Subcutaneous adipose tissue (tissue), 4 donors: ENCODE measurements around the gene DIPK1A. TPM values are rescaled to one million over a fixed set of nuclear protein-coding genes. Genes with fewer than 3 reads are reported as not detected.

Source experiments
- total RNA-seq, 4 donors: library from RNA; depleted of rRNA; stranded (reverse); fragments of >200 nt; gene quantifications; one replicate each; pipeline ENCODE4 v1.1.0, GENCODE V29; 2016
- TF ChIP-seq, protein P1 (sequence below): fragments of 450-650 bp; IDR thresholded peaks from one replicate; pipeline ENCODE4 v1.5.1; 2016; ENCODE audit warnings: low read depth, mild to moderate bottlenecking, control low read depth, antibody characterized with exemption, moderate library complexity

Gene DIPK1A
- total RNA-seq, 4 donors from 2014 or later: 11.9 to 24.6 (median 18.3) TPM

DNA sequence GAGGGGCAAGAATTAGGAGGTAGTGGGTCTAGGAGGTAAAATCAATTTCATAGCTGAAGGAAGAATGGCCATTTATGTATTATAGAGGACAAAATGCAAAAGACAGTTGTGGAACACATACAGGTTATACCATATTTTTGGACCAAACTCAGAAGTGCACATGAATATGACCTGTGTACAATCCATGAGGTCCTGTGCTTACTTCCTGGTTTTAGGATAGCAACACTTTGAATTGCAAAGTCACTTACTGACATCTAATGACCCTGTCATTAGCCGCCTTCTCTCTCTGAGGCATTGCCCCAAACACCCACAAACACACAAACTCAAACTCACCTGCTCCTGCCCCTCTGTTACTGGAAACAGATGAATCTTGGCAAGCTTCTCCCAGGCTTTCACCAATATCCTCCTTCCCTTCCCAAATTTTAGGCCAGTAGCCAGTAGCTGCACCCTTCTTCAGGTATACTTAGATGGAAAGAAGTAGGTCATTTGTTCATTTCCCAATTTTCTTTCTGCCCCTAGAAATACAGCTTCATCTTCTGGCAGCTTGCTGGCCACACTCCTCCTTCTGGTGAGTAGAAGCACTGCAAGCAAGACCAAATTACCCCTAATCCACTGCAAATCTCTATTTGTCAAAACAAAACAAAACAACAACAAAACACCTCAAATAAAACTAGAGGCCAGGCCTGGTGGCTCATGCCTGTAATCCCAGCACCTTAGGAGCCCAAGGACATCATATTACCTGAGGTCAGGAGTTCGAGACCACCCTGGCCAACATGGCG lies 143.1 kb downstream of the DIPK1A start:
- TF ChIP-seq, protein P1, sequence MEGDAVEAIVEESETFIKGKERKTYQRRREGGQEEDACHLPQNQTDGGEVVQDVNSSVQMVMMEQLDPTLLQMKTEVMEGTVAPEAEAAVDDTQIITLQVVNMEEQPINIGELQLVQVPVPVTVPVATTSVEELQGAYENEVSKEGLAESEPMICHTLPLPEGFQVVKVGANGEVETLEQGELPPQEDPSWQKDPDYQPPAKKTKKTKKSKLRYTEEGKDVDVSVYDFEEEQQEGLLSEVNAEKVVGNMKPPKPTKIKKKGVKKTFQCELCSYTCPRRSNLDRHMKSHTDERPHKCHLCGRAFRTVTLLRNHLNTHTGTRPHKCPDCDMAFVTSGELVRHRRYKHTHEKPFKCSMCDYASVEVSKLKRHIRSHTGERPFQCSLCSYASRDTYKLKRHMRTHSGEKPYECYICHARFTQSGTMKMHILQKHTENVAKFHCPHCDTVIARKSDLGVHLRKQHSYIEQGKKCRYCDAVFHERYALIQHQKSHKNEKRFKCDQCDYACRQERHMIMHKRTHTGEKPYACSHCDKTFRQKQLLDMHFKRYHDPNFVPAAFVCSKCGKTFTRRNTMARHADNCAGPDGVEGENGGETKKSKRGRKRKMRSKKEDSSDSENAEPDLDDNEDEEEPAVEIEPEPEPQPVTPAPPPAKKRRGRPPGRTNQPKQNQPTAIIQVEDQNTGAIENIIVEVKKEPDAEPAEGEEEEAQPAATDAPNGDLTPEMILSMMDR: no peak

- TF ChIP-seq, protein P1: no peak
Observed at GRCh38 chr1:92817137-92817697, 144.0 kb downstream of the DIPK1A start.

DNA sequence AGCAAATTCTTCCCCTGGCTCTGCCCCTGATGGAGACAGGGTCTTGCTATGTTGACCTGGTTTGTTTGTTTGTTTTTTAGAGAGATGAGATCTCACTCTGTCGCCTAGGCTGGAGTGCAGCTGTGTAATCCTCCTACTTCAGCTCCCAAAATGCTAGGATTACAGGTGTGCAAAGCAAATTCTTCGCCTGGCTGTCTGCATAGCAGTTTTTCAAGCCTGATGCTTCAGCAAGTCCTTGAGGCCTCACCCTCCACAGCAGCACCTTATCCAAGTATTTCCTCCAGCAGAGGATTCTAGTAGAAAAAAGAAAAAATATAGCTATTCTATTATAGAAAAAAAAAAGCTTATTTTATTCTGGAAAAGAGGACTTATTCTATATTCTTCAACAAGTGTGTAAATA lies 144.5 kb downstream of the DIPK1A start:
- TF ChIP-seq, protein P1: no peak

DNA sequence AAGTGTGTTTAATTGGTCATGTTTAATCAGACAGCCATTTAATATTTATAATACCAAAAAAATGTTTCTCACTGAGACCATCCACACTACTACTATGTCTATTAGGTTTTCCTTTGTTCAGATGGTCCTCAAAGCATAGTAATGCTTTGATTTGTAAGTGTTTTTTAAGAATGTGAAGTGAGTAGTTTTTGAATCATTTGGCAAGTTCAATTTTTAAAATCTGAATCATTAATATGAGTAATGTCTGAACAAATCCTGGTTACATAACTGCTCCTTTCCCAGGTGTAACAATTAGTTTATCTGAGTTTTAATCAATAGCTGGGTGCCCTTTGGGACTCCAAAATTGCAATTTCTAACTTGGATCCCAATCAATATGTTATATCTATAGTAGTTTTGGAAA lies 152.9 kb downstream of the DIPK1A start:
- TF ChIP-seq, protein P1: no peak

DNA sequence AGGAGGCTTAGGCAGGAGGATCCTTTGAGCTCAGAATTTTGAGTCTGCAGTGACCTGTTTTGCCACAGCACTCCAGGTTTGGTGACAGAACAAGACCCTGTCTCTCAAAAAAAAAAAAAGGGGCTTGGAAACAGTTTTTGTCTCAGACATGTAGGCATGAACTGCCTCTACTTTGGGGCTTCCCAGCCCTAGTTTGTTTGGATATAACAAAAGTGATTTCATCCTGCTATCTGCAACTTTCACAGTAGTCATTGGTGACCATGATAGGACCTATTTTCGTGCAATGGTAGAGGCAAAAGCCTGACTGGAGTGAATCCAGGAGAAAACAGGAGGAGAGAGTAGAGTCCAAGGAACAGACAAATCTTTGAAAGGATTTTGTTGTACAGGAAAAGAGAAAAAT lies 156.0 kb downstream of the DIPK1A start:
- TF ChIP-seq, protein P1: no peak

DNA sequence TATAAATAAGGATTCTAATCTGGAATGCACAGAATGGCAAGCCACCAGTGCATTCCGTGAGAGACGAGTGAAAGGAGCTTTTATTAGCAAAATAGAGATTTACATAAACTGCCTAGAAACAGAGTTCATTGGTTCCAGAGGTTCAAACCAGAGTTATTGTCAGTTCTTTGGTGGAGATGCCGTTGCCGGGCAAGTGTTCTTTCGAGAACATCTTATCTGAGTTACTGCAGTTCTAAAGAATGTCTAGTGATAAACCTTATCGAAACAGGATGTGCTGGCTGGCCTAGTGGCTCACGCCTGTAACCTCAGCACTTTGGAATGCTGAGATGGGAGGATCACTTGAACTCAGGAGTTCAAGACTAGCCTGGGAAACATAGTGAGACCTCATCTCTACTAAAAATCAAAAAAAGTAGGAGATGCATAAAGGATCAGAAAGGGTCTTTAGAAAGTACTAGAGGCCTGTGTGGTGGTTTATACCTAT lies 156.5 kb downstream of the DIPK1A start:
- TF ChIP-seq, protein P1: no peak

- TF ChIP-seq, protein P1: no peak
Observed at GRCh38 chr1:92803140-92803887, 157.9 kb downstream of the DIPK1A start.
